GM19324 (cell line): ENCODE data around the gene TMEM209.
"Not testable (repeated sequence)": the region's sequence is repeated elsewhere in the genome, so short reads cannot be mapped to it uniquely, and the experiment has no call there.

ENCODE experiments used
- ATAC-seq: cut with Tn5 transposase; IDR thresholded peaks from one replicate; pipeline ENCODE4 v1.9.1; 2021; ENCODE audit warnings: mild to moderate bottlenecking, moderate library complexity; ENCODE audit not compliant: unreplicated experiment, low FRiP score

TMEM209 gene

GRCh38 chr7:130205084-130205947 is at the start of gene TMEM209:
Gene TMEM209 (minus strand): TSS chr7:130205406. CDS start chr7:130205375, 31 bp downstream.
- peak; percentile 88 for ATAC-seq

DNA sequence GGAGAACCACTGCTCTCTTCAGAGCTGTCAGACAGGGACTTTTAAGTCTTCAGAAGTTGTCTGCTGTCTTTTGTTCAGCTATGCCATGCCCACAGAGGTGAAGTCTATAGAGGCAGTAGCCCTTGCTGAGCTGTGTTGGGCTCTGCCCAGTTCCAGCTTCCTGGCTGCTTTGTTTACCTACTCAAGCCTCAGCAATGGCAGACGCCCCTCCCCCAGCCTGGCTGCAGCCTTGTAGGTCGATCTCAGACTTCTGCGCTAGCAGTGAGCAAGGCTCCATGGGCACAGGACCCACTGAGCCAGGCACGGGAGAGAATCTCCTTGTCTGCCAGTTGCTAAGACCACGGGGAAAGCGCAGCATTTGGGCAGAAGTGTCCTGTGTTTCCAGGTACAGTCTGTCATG is 49.3 kb upstream of the TMEM209 start:
- no peak for ATAC-seq

DNA sequence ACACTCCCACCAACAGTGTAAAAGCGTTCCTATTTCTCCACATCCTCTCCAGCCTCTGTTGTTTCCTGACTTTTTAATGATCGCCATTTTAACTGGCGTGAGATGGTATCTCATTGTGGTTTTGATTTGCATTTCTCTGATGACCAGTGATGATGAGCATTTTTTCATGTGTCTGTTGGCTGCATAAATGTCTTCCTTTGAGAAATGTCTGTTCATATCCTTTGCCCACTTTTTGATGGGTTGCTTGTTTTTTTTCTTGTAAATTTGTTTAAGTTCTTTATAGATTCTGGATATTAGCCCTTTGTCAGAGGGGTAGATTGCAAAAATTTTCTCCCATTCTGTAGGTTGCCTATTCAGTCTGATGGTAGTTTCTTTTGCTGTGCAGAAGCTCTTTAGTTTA is 44.4 kb upstream of the TMEM209 start:
- not testable (repeated sequence) for ATAC-seq

DNA sequence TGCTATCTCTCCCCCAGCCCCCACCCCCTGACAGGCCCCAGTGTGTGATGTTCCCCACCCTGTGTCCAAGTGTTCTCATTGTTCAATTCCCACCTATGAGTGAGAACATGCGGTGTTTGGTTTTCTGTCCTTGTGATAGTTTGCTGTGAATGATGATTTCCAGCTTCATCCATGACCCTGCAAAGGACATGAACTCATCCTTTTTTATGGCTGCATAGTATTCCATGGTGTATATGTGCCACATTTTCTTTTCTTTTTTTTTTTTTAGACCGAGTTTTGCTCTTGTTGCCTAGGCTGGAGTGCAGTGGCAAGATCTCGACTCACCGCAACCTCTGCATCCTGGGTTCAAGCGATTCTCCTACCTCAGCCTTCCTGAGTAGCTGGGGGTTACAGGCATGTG is 43.6 kb upstream of the TMEM209 start:
- not testable (repeated sequence) for ATAC-seq

- not testable (repeated sequence) for ATAC-seq
These were observed 41.3 kb upstream of the TMEM209 start for GRCh38 chr7:130246491-130246890.

DNA sequence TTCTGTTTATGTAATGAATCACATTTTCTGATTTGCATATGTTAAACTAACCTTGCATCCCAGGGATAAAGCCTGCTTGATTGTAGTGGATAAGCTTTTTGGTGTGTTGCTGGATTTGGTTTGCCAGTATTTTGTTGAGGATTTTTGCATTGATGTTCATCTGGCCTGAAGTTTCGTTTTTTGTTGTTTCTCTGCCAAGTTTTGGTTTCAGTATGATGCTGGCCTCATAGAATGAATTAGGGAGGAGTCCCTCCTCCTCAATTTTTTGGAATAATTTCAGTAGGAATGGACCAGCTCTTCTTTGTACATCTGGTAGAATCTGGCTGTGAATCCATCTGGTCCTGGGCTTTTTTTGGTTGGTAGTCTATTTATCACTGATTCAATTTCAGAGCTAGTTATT is 38.3 kb upstream of the TMEM209 start:
- not testable (repeated sequence) for ATAC-seq

DNA sequence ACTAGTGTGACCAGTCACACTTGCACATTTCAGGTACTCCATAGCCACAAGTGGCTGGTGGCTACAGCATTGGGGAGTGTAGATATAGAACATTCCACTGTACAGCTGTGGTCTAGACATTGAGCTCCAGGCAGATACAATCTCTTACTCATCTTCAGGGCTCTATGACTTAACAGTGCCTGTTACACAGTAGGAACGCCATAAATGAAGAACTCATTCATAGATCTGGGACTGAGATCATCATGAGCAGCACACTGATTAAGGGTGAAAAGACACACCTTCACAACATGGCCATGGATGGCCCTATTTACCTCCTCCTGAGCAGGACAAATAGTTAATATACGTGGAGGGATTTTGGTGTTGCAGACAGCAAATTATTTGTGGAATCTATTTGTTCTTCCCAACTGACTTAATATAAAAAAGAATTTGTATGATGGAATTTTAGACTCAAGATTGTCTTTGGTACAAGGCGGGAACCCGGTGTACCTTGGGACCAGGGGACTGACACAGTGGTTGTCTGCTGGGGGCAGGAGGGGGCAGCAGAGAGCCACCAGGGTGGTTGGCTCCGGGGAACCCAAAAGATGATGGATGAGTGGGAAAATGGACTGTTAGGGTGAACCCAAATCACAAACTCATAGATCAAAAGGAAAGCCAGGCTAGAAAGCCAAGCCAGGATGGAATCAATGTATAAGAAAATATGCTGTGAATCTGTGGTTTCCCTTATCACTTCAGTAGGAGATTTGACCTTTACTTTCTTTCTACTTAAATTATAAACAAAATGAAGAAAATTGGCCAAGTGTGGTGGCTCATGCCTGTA is 37.2 kb upstream of the TMEM209 start:
- ATAC-seq, result peak; percentile 57

DNA sequence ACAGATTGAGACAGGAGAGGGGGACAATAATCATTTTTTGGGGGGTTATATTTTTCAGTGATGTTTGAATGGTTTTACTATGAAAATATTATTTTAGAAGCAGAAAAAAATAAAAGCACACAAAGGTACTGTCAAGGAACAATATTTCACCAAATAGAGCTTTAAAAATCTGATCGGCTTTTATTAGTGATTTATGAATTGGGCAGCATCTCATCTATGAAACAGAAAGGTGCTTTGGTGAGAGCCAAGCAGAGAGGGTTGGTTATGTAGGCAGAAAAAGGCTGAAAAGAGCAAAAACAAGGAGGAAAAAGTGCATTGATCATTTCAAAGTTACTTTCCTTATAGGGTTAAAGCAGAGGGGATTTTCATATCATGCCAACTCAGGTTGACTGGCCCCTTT is 35.0 kb upstream of the TMEM209 start:
- no peak for ATAC-seq

DNA sequence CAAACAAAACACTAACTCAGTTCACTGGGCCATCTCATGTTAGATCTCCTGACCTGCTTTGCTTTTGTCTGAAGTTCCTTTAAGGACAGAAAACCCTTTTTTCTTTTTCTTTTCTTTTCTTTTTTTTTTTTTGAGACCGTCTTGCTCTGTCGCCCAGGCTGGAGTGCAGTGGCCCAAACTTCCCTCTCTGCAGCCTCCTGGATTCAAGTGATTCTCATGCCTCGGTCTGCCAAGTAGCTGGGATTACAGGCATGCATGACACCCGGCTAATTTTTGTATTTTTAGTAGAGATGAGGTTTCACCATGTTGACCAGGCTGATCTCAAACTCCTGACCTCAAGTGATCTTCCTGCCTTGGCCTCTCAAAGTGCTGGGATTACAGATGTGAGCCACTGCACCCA is 31.2 kb upstream of the TMEM209 start:
- not testable (repeated sequence) for ATAC-seq

DNA sequence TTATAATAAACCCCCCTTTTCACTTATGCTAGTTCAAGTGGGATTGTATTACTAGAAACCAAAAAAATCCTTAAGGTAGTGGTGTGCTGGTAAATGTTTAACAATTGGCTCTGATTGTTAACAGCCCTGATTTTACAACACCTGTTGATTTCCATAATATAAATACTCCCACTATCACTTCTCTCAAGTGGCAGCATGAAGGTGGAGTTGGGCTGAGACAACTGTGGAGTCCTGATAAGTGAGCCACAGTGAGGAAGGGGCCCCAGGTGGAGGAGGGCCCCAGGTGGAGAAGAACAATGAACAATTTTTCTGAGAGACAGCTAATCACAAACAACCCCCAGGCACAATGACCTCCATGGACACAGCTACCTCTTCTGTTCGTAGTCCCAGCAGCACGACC is 28.9 kb upstream of the TMEM209 start:
- no peak for ATAC-seq

DNA sequence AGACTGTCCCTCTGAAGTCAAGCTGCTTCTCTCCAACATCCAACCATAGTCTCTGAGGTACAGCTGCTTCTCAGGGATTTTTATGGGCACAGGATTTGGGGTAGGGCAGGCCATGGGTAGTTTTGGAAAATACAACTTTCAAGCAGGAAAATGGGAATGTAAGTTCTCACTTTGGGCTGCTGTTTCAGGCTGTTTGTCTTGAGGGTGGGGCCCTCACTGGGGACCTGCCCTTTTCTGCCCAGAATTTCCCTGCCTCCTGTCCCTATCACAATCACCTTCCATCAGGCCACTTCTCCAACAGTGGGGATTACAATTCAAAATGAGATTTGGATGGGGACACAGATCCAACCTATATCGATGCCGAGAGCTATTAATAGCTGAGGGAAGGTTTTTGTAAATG is 27.0 kb upstream of the TMEM209 start:
- ATAC-seq, result no peak

GRCh38 chr7:130231792-130232191 is 26.6 kb upstream of the TMEM209 start:
- ATAC-seq, result no peak

DNA sequence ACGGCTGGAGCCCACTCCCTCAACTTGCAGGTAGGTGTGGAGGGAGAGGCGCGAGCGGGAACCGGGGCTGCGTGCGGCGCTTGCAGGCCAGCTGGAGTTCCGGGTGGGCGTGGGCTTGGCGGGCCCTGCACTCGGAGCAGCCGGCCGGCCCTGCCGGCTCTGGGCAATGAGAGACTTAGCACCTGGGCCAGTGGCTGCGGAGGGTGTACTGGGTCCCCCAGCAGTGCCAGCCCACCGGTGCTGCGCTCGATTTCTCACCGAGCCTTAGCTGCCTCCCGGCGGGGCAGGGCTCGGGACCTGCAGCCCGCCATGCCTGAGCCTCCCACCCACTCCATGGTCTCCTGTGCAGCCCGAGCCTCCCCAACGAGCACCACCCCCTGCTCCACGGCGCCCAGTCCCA is 24.8 kb upstream of the TMEM209 start:
- ATAC-seq, result not testable (repeated sequence)

DNA sequence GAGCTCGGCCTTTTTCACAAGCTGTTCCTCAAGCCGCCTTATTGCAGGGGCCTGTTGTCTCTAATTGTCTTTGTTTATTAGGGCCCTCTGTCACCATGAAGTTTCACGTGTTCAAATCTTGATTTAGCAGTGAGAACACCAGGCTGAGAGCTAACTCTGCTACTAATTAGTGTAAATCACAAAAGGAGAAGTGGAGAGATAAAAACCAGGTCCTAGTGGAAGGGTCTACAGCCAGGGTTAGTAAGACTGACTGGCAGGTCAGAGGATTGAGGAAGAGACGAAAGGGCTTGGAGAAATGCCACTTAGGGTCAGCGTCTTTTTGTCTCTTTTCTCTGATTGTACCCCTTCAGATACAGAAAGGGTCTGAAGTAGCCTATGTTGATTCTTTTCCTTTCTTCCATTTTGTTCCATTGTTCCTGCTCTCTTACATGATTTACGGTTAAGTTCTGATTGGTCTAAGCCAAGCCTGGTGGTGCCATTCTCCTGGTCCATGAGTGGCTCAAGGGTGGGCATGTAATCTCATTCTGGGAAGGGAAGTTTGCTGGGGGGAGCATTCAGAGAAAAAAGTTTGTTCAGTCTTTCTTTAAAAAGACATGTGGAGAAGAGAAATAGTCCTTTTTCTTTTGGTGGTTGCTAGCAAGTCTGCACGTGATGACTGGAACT is 23.8 kb upstream of the TMEM209 start:
- no peak for ATAC-seq

DNA sequence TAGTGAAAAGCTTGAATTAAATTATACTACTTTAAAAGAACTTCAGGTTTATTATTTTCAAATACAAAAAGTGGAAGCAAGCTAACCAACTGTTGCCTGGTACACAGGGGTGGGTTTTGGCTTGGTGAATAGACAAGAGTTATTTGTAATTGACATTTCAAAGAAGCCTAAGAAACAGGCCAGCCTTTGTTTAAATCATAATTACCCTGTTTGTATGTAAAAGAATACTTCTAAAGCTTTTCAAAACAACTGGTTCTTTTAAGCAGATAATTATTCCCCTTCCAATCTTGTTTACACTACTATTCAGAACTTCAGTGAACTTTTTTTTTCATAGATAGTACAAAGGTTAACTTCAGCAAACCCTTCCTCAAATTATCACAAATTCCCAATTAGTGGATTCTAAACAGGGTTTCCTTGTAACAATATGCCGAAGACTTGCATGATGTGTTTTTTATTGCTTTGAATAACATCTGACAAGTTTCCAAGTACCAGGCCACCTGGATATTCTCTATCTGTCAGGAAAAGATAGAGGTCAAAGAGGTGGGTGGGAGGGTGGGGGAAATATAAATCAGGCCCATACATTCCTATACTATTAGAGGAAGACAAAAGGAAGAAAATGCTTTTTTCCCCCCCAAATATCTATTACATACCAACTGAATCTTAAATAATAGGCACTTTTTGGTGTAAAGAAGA is 22.8 kb upstream of the TMEM209 start:
- no peak for ATAC-seq

DNA sequence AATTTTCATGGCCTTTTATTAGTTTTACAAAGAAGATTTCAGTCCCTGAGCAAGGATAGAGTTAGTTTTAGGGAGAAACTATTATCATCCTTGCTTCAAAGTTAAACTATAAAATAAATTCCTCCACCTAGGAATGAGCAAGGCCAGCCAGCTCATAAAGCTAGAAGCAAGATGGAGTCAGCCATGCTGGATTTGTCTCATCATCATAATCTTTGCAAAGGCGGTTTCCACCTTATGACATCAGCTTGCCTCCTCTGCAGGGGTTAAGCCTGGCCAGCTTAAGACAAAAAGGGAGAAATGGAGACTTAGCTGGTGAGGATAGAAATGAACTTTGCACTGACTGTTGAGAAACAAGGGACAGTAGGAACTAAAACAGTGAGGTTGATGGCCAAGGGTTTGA is 21.1 kb upstream of the TMEM209 start:
- ATAC-seq, result no peak

DNA sequence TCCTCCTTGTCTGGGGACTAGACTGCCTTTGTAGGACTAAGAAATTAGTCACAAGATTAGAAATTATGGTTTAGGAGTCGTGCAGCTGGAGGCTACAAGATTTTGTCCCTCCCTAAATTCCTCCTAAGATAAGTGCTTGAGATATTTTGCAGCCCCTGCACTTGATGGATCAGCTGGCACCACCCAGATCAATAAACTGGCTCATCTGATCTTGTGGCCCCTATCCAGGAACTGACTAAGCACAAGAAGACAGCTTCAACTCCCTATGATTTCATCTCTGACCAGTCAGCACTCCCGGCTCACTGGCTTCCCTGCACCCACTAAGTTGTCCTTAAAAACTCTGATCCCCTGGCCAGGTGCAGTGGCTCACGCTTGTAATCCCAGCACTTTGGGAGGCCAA is 19.7 kb upstream of the TMEM209 start:
- ATAC-seq, result not testable (repeated sequence)

DNA sequence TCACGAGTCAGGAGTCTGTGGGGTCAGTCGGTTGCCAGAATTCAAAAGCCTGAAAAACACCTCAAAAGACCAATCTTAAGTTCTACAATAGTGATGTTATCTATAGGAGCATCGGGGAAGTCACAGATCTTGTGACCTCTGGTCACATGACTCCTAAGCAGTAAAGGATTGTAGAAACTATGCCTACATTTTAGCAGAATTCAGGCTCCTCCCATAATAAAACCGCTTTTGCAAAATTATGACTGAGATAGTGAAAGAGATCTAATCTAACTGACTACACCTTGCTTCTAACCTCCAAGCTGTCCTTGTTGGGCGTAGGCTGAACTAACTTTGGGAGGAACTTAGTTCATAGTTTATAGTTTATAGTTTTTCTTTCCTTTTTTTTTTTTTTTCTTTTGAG is 19.0 kb upstream of the TMEM209 start:
- ATAC-seq, result no peak

- ATAC-seq, result no peak
These were observed 18.4 kb upstream of the TMEM209 start for GRCh38 chr7:130223646-130224045.

GRCh38 chr7:130221746-130222145 is 16.5 kb upstream of the TMEM209 start:
- no peak for ATAC-seq
